ENCODE results near the gene PHC2. TPM values are rescaled to one million over a fixed set of nuclear protein-coding genes. Genes with fewer than 3 reads are reported as not detected.

Gene PHC2
- total and polyA plus RNA-seq, 2 of the 13 experiments (the other 11 are each of a cell fraction or from before 2014, with no cell fraction given) = 52.5 to 84.9 TPM

GRCh38 chr1:33472269-33472980, 41.5 kb upstream of the PHC2 start, which contains the start of gene ZSCAN20 (continued):
- TF ChIP-seq PBX2 (CRISPR knock-in tag; IDR thresholded peaks at IDR 0.05) = peak; percentile 87
- TF ChIP-seq ZNF646 (CRISPR knock-in tag; IDR thresholded peaks at IDR 0.05) = no peak
- no peak for TF ChIP-seq GATA4 (IDR thresholded peaks at IDR 0.05; ENCODE audit: borderline replicate concordance, low read depth)
- no peak for TF ChIP-seq RAD21 (CRISPR knock-in tag; IDR thresholded peaks at IDR 0.05)
- no peak for TF ChIP-seq ZNF513 (CRISPR knock-in tag; conservative IDR thresholded peaks at IDR 0.05)
- TF ChIP-seq ZNF552 (CRISPR knock-in tag; IDR thresholded peaks at IDR 0.05; ENCODE audit: borderline replicate concordance) = no peak
- no peak for TF ChIP-seq ZNF639 (CRISPR knock-in tag; conservative IDR thresholded peaks at IDR 0.05)
- TF ChIP-seq ZNF33A (CRISPR knock-in tag; IDR thresholded peaks at IDR 0.05; ENCODE audit: borderline replicate concordance) = no peak
- TF ChIP-seq ZNF274 (CRISPR knock-in tag; IDR thresholded peaks at IDR 0.05) = no peak
- no peak for TF ChIP-seq TRIM22 (IDR thresholded peaks at IDR 0.05)
- TF ChIP-seq NFYC (CRISPR knock-in tag; IDR thresholded peaks at IDR 0.05) = peak; percentile 98
- TF ChIP-seq ZNF503 (CRISPR knock-in tag; IDR thresholded peaks at IDR 0.05) = no peak
- no peak for TF ChIP-seq PCBP2 (optimal IDR thresholded peaks at IDR 0.05; ENCODE audit: low read depth, low read length, poor library complexity, severe bottlenecking)
- no peak for TF ChIP-seq NR3C1 (CRISPR knock-in tag; IDR thresholded peaks at IDR 0.05)
- TF ChIP-seq ZNF350 (CRISPR knock-in tag; IDR thresholded peaks at IDR 0.05; ENCODE audit: borderline replicate concordance, low read depth) = peak; percentile 52; the same call in 1 of the 2 replicates

Data from HepG2 (cell line).